Left ventricle myocardium inferior (tissue), 1 donor: ENCODE measurements around the gene EPHA4. TPM values are rescaled to one million over a fixed set of nuclear protein-coding genes. Genes with fewer than 3 reads are reported as not detected.

Experiments used
- DNase-seq: peaks from one replicate; pipeline ENCODE4 v3.0.0-alpha.2; 2020
- H3K27ac ChIP-seq: fragments of 200-600 bp; replicated peaks from 2 replicates; pipeline ENCODE4 v1.8.0; 2021
- H3K27me3 ChIP-seq: fragments of 200-600 bp; 2 replicates; pipeline ENCODE4 v1.8.0; 2021; ENCODE audit warnings: low read depth
- H3K36me3 ChIP-seq: fragments of 200-600 bp; 2 replicates; pipeline ENCODE4 v1.8.0; 2021
- H3K4me1 ChIP-seq: fragments of 200-600 bp; 2 replicates; pipeline ENCODE4 v1.8.0; 2021
- H3K4me3 ChIP-seq: fragments of 200-600 bp; 2 replicates; pipeline ENCODE4 v1.8.0; 2021; ENCODE audit warnings: mild to moderate bottlenecking, moderate library complexity
- H3K9me3 ChIP-seq: fragments of 200-600 bp; replicated peaks from 2 replicates; pipeline ENCODE4 v1.8.0; 2021
- intact Hi-C: fragments of 100-400 bp; cut with micrococcal nuclease; formaldehyde crosslinking; loops from one replicate; pipeline ENCODE4 v1.11.0; 2022
- total RNA-seq: library from RNA; stranded (reverse); fragmentation: NEBNext Ultra II Directional; extraction: Animal tissue kit (Norgen Biotek cat#: 25700); gene quantifications from one replicate; pipeline ENCODE4 v1.2.1, GENCODE V29; 2021
- TF ChIP-seq, protein P1 (sequence below): fragments of 200-600 bp; IDR thresholded peaks from 2 replicates; pipeline ENCODE4 v1.8.0; 2021; ENCODE audit warnings: antibody characterized with exemption, mild to moderate bottlenecking, borderline replicate concordance
- donor health status: DM: no; HTN: yes; CAD: no; lungs with severe emphysema.

The EPHA4 gene
- total RNA-seq, 1 donor from 2014 or later = 40.6 TPM

DNA sequence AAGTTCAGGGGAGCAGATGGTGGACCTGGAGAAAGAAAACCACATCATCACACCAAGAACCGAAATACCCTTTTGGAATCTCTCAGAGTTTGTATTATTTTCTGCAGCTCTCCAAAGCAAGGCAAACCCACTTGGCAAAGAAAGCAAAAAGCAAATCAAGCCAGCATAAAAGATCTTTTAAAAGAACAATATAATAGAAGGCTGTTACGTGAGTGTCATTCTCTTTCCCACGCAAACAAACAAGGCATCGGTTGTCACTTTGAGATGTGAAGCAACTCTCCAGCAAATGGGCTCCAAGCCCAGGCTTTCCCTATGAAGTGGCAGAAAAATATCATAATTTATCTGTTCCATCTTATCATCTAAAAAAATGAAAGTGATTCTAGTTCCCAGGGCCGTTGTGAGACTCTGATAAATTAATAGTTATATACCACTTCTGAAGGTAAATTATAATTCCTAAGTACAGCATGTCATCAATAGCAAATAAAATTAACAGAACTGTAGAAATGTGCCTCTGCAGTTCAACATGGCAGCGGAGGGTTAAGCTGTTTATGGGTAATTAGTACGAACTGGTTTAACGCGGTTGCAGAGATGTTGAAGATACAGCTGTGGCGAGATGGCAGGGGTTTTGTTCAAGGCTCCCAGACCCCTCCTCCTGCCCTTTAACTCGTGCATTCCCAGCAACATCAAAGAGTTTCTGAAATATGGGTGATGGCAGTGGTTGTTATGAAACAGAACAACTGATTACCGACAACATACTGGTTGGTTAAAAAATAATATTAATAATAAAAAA, 89.2 kb downstream of the EPHA4 start:
- intact Hi-C loops = no loop called here
- TF ChIP-seq, protein P1, sequence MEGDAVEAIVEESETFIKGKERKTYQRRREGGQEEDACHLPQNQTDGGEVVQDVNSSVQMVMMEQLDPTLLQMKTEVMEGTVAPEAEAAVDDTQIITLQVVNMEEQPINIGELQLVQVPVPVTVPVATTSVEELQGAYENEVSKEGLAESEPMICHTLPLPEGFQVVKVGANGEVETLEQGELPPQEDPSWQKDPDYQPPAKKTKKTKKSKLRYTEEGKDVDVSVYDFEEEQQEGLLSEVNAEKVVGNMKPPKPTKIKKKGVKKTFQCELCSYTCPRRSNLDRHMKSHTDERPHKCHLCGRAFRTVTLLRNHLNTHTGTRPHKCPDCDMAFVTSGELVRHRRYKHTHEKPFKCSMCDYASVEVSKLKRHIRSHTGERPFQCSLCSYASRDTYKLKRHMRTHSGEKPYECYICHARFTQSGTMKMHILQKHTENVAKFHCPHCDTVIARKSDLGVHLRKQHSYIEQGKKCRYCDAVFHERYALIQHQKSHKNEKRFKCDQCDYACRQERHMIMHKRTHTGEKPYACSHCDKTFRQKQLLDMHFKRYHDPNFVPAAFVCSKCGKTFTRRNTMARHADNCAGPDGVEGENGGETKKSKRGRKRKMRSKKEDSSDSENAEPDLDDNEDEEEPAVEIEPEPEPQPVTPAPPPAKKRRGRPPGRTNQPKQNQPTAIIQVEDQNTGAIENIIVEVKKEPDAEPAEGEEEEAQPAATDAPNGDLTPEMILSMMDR = no peak
- no peaks in the 10 kb centered on the region for H3K27me3 ChIP-seq
- no peak overlapping the region for H3K27ac ChIP-seq
- H3K9me3 ChIP-seq = no peaks in the 10 kb centered on the region
- DNase-seq = no peak
- H3K4me1 ChIP-seq = peaks cover 26% of the 10 kb centered on the region
- no peak overlapping the region for H3K4me3 ChIP-seq
- H3K36me3 ChIP-seq = no peaks in the 10 kb centered on the region

DNA sequence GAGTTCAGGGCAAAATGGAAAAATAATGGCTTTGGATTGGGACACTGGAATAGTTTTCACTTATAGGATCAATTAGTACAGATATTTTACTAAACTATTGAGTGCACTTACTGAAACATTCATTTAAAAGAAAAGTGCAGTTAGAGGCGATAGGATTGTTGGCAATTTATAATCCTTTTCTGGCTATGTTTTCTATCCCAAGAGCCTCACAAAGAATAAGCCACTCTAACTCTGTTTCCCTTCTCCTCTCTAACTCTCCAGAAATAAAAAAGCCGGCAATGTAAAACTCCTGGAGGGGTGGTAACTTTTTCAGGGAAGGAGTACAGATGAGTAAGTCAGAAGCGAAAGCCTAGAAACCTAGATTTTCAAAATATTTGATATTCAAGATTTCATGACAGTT, 91.3 kb downstream of the EPHA4 start:
- intact Hi-C loops = no loop called here
- Histone ChIP-seq H3K4me1 (peaks cover 37% of the 10 kb centered on the region), H3K9me3 (no peaks in the 10 kb centered on the region), H3K4me3 (no peak overlapping the region), H3K27me3 (no peaks in the 10 kb centered on the region), H3K27ac (no peak overlapping the region), H3K36me3 (no peaks in the 10 kb centered on the region)
- DNase-seq = no peak
- TF ChIP-seq, protein P1 = no peak

DNA sequence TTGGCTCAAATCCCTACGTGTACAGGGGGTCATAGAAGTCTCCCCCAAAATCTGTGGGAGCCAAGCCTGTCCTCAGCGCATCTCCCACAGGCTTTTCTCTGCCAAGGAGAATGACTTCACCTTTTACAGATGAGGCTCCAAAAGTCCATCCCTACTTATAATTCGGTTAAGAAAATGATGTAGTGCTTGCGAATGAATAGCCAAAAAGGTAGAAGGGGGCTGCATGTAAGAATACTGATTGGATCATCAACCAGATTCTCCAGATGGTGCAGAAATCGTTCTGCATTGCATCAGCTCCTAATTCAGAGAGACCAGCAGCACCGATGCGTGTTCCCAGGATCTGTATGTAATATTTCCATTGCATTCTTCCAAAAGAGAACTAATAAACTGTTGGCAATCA, 91.9 kb downstream of the EPHA4 start:
- H3K36me3 ChIP-seq = no peaks in the 10 kb centered on the region
- H3K27me3 ChIP-seq = no peaks in the 10 kb centered on the region
- H3K27ac ChIP-seq = no peak overlapping the region
- no peak overlapping the region for H3K4me3 ChIP-seq
- H3K4me1 ChIP-seq = peaks cover 36% of the 10 kb centered on the region
- TF ChIP-seq, protein P1 = no peak
- no peak for DNase-seq
- no peaks in the 10 kb centered on the region for H3K9me3 ChIP-seq
- intact Hi-C loops = no loop called here

- Histone ChIP-seq H3K4me1 (peaks cover 26% of the 10 kb centered on the region), H3K27ac (peak overlapping the region; percentile 51), H3K4me3 (no peak overlapping the region), H3K27me3 (no peaks in the 10 kb centered on the region), H3K9me3 (no peaks in the 10 kb centered on the region), H3K36me3 (no peaks in the 10 kb centered on the region)
- TF ChIP-seq, protein P1 = no peak
- intact Hi-C loops = no loop called here
- no peak for DNase-seq
Observed at GRCh38 chr2:221478485-221478863, 93.6 kb downstream of the EPHA4 start.

DNA sequence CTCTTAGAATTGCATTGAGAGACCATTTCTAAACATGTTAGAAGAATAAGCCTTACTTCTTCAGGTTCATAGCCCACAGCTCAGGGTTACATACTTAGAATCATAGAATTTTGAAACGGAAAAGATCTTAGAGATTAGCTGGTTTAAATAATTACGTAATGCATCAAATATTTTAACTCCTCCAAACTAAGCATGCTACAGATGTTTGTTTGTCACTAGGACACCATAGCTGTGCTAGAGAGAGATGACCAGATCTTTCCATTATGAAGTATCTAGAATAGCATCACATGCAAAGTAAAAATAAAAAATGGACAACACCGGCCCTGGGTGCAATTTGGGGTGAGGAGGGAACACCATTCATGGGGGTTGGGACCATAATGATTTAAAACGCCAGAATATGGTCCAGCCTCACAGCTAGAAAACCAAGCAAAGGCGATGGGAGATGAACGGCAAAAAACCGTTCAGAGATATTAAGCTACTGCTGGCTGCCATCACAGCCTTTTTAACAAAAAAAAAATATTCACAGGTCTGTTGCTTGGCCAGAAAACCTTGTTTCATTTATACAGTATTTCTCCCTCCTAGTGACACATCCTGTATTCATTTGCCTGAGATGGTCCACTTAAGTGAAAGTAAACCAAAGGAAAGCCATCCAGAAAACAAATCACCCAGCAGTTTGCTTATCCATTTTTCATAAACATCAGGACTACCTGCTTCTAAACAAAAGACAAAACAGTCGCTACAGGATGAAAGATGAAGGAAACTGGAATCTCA, 94.2 kb downstream of the EPHA4 start:
- no peak overlapping the region for H3K4me3 ChIP-seq
- no peaks in the 10 kb centered on the region for H3K27me3 ChIP-seq
- peak overlapping the region; percentile 51 for H3K27ac ChIP-seq
- TF ChIP-seq, protein P1 = no peak
- intact Hi-C loops = no loop called here
- no peaks in the 10 kb centered on the region for H3K9me3 ChIP-seq
- DNase-seq = no peak
- H3K4me1 ChIP-seq = peaks cover 26% of the 10 kb centered on the region
- H3K36me3 ChIP-seq = no peaks in the 10 kb centered on the region
